DMS114 treated with DMSO at 0.1 percent for 48 hours (cell line): ENCODE results near the gene NRP1.
"Not testable (repeated sequence)": the region's sequence is repeated elsewhere in the genome, so short reads cannot be mapped to it uniquely, and the experiment has no call there.

Experiments used
- DNase-seq: peaks from one replicate; lab custom pipeline; 2025; ENCODE audit not compliant: unreplicated experiment; lab: John Stamatoyannopoulos, UW

Gene NRP1

GRCh38 chr10:33325929-33326328 lies 8.5 kb downstream of the NRP1 start:
- DNase-seq: no peak

DNA sequence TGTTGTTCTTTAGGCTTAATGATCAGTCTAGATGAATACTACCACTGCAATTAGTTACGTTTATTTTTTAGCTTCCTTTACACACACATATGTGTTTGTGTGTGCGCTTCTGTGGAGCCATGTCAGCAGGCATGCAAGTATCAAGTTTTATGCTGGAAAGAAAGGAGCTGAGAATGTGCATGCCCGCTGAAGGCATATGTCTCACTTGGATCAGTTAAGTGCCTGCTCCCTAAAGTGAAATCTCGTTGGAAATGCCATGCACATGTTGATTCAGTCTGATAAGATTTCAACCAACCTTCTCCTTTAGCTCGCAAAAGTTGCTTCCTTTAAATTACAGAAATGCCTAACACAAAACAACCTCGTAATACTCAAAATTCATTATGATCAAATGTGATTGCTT lies 10.7 kb downstream of the NRP1 start:
- DNase-seq: no peak

- DNase-seq: no peak
Observed at GRCh38 chr10:33321516-33321915, 13.0 kb downstream of the NRP1 start.

GRCh38 chr10:33320288-33320687 lies 14.2 kb downstream of the NRP1 start:
- no peak for DNase-seq

- no peak for DNase-seq
Observed at GRCh38 chr10:33315891-33316290, 18.6 kb downstream of the NRP1 start.

GRCh38 chr10:33314811-33315561 lies 19.5 kb downstream of the NRP1 start:
- DNase-seq: no peak

DNA sequence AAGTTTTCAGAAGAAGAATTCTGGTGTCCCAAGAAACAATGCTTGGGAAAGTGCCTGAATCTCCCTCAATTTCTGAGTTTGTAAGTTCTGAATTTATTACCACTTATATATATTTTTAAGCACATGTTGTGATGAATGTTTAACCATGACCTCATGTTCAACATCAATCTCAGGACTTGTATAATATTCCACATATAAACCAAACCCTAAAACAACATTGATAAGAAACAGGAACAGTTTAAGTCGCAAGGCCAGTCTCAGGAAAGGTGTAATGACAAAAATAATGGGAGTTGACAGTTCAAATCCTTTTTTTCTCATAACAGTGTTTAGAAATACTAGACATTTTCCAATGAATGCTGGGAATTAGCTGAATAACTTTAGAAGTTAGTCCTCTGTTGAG lies 22.8 kb downstream of the NRP1 start:
- no peak for DNase-seq

- no peak for DNase-seq
Observed at GRCh38 chr10:33310853-33311252, 23.6 kb downstream of the NRP1 start.

- no peak for DNase-seq
Observed at GRCh38 chr10:33309406-33309805, 25.1 kb downstream of the NRP1 start.

GRCh38 chr10:33307835-33308234 lies 26.6 kb downstream of the NRP1 start:
- no peak for DNase-seq

GRCh38 chr10:33306701-33307519 lies 27.6 kb downstream of the NRP1 start:
- DNase-seq: no peak

DNA sequence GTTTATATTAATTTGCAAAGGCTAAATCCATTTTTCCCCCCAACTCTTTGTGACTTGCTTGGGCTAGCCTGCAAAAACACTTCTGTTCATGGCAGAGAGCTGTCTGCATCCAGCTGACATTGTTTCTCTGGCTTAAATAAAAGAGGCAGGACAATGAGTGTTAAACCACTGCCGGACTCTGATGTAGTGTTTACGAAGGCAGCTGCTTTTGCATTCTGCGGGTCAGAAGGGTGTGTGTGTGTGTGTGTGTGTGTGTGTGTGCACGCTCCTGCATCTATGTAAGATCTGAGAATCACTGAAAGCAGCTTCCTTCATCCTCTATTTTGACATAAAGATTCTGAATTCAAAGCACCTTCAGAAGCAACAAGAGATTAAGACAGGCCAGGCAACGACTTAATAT lies 28.3 kb downstream of the NRP1 start:
- no peak for DNase-seq

DNA sequence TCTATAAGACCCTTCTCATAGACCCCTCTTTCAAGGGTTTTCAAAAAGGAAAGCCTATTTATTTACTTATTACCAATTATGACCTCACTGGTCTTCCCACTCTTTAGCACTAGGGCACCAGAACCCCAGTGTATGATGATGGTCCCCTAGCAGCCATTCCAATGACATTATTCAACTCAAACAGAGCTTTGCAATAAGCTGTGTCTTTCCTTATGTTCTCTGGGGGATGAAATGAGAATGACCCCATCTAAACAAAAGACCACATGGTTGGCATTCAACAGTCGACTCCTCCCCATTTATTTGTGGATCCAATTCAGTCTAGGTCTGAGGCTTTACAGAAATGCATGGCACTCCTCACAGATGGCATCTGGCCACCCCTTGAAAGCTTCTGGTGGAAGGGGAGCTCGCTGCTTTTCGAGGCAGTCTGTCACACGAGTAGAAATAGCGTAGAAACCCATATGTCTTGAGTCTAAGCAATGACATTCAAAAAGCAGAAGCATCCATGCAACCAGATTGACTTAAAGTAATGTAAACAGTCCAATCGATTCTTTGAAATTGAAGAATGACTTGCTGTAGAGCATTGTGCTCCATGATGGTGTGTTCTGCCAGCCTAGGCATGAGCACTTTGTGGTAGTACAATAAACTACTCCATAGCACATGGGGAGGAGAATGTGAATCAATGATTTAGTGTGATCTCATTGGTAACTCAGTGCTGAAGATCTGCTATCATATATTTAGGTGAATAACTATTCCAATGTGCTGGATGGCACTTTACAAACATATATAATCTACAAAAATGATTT lies 29.8 kb downstream of the NRP1 start:
- no peak for DNase-seq

- no peak for DNase-seq
Observed at GRCh38 chr10:33303988-33304387, 30.5 kb downstream of the NRP1 start.

GRCh38 chr10:33302208-33302829 lies 32.1 kb downstream of the NRP1 start:
- DNase-seq: no peak

DNA sequence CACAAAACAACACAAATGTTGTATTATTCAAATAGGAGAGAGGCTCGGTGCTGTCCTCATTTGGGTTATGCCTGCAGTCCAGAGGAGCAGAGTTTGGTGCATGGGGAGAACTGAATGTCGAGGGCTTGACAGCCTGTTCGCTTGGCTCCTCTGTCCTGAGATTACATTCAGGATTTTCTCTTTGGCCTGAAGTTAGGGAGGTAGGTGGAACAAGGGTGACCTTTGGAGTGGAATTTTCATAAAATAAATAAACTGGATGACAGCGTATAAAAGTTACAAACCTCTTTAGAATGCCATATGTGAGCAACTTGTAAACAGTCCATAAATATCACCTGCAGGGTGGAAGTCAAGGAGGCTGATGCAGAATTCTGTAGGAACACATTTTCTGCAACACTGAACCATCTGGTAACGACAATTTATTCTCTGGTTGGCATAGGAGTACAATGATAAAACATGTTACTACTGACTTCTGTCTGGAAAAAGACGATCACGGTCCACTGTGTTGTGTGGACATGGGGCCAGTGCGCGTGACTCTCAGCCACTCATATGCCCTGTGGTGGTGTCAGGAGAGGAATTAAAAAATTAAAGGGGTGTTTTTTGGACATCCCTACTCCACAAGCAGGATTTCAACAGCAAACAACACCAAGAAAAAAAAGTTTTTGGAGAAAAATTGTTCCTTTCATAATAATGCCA lies 33.2 kb downstream of the NRP1 start:
- no peak for DNase-seq

GRCh38 chr10:33300544-33300943 lies 33.9 kb downstream of the NRP1 start:
- not testable (repeated sequence) for DNase-seq

DNA sequence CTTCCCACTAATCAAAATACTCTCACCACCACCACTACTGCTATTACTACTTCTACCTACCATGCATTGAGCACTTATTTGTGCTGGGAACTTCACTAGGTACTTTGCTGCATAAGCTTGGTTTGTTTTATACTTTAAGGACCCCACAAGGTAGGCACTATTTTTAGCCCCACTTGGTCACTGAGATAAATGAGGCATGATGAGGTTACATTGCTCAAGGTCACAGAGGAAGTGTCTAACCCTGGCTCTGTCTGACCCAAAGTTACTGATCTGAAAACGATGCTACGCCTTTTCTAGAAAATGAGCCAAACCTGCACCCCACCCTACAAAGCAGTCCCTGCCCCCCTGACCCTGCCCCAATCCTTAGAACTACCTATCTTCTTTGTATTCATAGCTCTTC lies 35.6 kb downstream of the NRP1 start:
- DNase-seq: no peak

DNA sequence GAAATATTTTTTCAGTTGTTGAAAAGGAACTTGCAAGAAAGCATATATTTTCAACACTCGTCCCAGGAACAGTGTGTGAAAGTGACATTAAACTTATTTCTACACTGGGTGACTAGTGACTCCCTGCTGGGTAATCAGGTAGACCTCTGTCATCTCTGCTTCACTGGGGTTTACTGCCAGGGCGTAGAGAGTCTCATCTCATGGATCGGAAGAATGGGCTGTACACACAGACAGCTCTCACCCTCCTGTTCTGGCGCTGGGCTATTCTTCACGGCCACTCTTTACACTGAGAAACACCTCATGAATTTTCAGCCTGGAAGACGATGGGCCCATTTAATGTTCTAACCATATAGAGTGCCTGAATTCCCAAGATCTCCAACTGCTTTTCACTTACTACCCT lies 36.4 kb downstream of the NRP1 start:
- DNase-seq: no peak

DNA sequence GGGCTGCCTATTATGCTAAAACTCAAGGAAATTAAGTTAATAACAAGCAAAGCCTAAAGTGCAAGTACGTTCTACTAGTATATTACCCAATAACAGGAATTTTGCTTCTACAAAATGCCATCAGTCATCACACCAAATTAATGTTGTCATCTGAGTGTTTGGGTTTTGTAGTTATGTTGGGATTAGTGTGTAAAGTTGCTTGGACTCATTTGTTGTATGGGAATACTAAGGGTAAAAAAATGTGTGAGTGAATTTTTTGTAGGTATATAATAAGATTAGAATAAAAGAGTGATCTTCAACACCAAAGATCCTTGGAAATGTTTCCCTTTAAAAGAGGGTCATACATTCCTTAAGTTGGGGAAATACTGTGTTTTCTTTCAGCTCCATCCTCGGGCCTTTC lies 38.6 kb downstream of the NRP1 start:
- DNase-seq: no peak
